ENCODE measurements around the gene ZNF776.

The ZNF776 gene

DNA sequence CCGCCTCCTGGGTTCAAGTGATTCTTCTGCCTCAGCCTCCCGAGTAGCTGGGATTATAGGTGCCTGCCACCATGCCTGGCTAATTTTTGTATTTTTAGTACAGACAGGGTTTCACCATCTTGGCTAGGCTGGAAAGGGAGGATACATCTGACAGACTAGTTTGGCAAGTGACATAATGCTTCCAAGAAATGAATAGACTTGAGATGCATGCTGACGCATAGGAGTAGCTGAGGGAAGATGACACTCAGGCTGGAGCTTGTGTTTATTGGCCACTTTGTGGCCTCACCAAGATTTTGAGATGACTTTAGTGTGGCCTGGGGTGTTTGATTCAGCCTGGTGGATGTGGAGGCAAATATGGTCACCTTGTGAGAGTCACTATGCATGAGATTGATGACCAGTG, 26.9 kb downstream of the ZNF776 start:
- H3K4me3 ChIP-seq (ENCODE audit: low read depth, low read length), result no peak overlapping the region
- DNase-seq (ENCODE audit: low read depth), result no peak
- TF ChIP-seq, protein P1, sequence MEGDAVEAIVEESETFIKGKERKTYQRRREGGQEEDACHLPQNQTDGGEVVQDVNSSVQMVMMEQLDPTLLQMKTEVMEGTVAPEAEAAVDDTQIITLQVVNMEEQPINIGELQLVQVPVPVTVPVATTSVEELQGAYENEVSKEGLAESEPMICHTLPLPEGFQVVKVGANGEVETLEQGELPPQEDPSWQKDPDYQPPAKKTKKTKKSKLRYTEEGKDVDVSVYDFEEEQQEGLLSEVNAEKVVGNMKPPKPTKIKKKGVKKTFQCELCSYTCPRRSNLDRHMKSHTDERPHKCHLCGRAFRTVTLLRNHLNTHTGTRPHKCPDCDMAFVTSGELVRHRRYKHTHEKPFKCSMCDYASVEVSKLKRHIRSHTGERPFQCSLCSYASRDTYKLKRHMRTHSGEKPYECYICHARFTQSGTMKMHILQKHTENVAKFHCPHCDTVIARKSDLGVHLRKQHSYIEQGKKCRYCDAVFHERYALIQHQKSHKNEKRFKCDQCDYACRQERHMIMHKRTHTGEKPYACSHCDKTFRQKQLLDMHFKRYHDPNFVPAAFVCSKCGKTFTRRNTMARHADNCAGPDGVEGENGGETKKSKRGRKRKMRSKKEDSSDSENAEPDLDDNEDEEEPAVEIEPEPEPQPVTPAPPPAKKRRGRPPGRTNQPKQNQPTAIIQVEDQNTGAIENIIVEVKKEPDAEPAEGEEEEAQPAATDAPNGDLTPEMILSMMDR (conservative IDR thresholded peaks at IDR 0.05; ENCODE audit: low read depth, low read length), result no peak

DNA sequence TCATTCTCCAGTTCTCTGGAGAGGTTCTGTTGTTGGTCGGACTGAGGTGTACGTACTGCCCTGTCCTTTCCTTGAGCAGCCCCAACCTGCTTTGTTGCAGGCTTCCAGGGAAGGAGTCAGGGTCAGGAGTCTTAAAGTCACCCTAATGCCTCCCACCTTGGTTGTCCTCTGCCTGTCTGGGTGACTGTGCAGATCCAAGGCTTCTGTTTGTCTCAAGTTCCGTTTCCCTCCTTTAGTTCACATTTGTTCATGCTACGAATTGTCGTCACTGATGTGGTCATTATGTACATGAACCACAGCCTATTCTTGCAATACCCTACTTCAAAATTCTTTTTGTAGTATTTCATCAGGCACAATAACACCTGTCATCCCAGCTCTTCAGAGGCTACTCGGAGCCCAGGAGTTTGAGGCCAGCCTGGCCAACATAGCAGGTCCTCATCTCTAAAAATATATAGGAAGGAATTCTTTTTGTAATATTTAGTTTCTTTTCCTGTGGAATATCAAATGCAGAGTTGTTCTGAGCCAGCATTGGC, 30.2 kb downstream of the ZNF776 start:
- TF ChIP-seq, protein P1 (conservative IDR thresholded peaks at IDR 0.05; ENCODE audit: low read depth, low read length), result no peak
- DNase-seq (ENCODE audit: low read depth), result no peak
- H3K4me3 ChIP-seq (ENCODE audit: low read depth, low read length), result no peak overlapping the region

DNA sequence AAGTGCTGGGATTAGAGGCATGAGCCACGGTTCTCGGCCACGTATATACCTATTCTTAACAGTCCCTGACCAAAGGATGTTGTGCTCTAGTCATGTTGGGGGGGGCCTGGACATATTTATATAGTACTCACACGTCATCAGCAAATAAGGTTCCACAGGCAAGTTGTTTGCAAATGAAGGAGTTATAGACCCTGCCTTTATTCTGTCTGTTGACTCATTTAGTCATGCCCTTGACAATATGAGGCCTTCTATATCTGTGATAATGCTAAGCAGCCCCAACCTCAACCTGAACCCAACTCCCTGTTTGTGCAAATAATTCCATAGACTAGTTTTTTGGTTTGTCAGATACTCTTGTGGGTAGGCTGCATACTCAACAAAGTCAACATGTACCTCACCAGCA, 31.7 kb downstream of the ZNF776 start:
- no peak for DNase-seq (ENCODE audit: low read depth)
- TF ChIP-seq, protein P1 (conservative IDR thresholded peaks at IDR 0.05; ENCODE audit: low read depth, low read length), result no peak
- no peak overlapping the region for H3K4me3 ChIP-seq (ENCODE audit: low read depth, low read length)

DNA sequence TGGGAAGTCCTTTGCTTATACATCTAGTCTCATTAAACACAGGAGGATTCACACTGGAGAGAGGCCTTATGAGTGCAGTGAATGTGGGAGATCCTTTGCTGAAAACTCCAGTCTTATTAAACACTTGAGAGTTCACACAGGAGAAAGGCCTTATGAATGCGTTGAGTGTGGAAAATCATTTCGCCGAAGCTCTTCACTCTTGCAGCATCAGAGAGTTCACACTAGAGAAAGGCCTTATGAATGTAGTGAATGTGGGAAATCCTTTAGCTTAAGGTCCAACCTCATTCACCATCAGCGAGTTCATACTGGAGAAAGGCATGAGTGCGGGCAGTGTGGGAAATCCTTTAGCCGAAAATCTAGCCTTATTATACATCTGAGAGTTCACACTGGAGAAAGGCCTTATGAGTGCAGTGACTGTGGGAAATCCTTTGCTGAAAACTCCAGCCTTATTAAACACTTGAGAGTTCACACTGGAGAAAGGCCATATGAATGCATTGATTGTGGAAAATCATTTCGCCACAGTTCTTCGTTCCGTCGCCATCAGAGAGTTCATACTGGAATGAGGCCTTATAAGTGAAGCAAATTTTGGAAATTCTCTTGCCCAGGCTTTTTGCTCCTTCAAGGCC, 32.7 kb downstream of the ZNF776 start:
- H3K4me3 ChIP-seq (ENCODE audit: low read depth, low read length), result no peak overlapping the region
- TF ChIP-seq, protein P1 (conservative IDR thresholded peaks at IDR 0.05; ENCODE audit: low read depth, low read length), result no peak
- DNase-seq (ENCODE audit: low read depth), result no peak

DNA sequence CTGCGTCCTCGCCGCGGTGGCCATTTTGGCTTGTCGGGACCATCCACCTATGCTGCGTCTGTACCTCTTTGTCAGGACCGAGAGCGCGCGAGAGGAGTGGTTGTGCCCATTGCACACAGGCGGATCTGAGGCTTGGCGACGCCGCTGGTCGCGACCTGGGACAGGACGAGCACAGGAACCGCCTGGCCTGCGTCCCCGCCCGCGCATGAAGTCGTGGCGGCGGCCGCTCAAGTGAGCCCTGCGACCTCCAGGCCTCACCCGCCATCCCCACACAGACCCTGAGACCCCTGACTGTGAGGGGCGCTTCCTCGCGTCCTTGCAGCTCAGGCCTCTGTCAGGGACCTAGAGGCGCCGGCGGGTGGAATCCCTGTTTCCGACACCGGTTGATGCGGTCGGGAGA, 39.7 kb downstream of the ZNF776 start:
- no peak overlapping the region for H3K4me3 ChIP-seq (ENCODE audit: low read depth, low read length)
- no peak for DNase-seq (ENCODE audit: low read depth)
- TF ChIP-seq, protein P1 (conservative IDR thresholded peaks at IDR 0.05; ENCODE audit: low read depth, low read length), result no peak

DNA sequence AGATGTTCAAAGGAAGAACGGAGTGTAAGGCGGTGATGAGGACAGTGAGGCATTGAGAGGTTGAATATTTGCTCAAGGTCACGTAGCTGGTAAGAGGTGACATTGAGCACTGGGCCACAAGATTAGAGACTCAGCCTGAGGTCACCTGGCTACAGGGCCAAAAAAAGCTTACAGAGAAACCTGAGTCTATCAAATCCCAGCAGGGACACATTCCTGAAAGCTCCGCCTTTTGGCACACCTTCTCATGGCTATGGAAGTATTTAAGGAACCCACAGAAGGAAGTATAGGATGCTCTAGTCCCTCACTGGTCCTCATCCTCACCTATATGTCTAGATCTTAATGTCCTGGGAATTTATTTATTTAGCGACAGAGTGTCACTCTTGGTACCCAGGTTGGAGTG, 40.3 kb downstream of the ZNF776 start:
- TF ChIP-seq, protein P1 (conservative IDR thresholded peaks at IDR 0.05; ENCODE audit: low read depth, low read length), result no peak
- no peak for DNase-seq (ENCODE audit: low read depth)
- no peak overlapping the region for H3K4me3 ChIP-seq (ENCODE audit: low read depth, low read length)

DNA sequence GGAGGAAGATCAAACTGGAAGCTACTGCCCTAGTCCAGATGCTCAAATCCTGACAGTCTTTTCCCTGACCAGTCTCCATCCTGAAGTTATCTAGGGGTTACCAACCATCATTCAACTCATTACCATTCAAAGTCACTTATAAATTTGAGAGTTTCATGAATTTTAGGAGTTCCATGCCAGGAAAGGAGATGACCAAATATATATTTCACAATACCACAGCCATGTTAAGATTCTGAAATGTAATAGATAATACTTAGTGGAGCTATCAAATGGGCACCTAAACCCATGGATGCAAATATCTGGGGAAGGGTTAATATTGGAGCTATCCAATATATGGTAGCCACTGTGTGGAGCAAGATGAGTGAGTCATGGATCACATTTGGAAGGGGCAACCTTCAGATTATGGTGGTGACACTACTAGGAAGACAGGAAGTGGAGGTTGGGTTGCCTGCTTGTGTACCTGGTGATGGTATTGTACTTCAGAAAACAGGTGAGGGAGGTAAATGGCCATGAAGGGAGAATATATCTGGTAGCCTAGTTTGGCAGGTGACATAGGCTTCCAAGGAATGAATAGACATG, 41.6 kb downstream of the ZNF776 start:
- no peak overlapping the region for H3K4me3 ChIP-seq (ENCODE audit: low read depth, low read length)
- TF ChIP-seq, protein P1 (conservative IDR thresholded peaks at IDR 0.05; ENCODE audit: low read depth, low read length), result no peak
- no peak for DNase-seq (ENCODE audit: low read depth)
